SK-N-SH treated with all-trans-retinoic acid at 6 μM for 48 hours (cell line): ENCODE data around the gene TOMM20L.

Experiments used
- ARNTL ChIP-seq: fragments of 450-650 bp; formaldehyde crosslinking; IDR thresholded peaks from 2 replicates; pipeline ENCODE4 v1.5.0; 2020; ENCODE audit warnings: low read depth, mild to moderate bottlenecking, moderate library complexity, borderline replicate concordance
- CREB5 ChIP-seq: fragments of 250-450 bp; sonication (Bioruptor Pico); IDR thresholded peaks from 2 replicates; pipeline ENCODE4 v1.5.1; 2020; ENCODE audit warnings: low read depth, mild to moderate bottlenecking, moderate library complexity
- ESRRG ChIP-seq: fragments of 250-450 bp; sonication (Bioruptor Pico); IDR thresholded peaks from 2 replicates; pipeline ENCODE4 v1.6.1; 2021; ENCODE audit warnings: mild to moderate bottlenecking
- OSR1 ChIP-seq: fragments of 250-450 bp; sonication (Bioruptor Pico); IDR thresholded peaks from 2 replicates; pipeline ENCODE4 v1.8.0; 2022; ENCODE audit warnings: moderate library complexity, mild to moderate bottlenecking, inconsistent platforms
- PATZ1 ChIP-seq: fragments of 250-450 bp; sonication (Bioruptor Pico); IDR thresholded peaks from 2 replicates; pipeline ENCODE4 v1.8.0; 2020; ENCODE audit warnings: mild to moderate bottlenecking, moderate library complexity, borderline replicate concordance
- POU6F1 ChIP-seq: fragments of 250-450 bp; sonication (Bioruptor Pico); IDR thresholded peaks from 2 replicates; pipeline ENCODE4 v1.8.0; 2021; ENCODE audit warnings: low read depth, mild to moderate bottlenecking, moderate library complexity, borderline replicate concordance
- PPARA ChIP-seq: fragments of 250-450 bp; sonication (Bioruptor Pico); IDR thresholded peaks from 2 replicates; pipeline ENCODE4 v1.5.0; 2020; ENCODE audit warnings: mild to moderate bottlenecking, borderline replicate concordance
- SNAI2 ChIP-seq: fragments of 250-450 bp; sonication (Bioruptor Pico); IDR thresholded peaks from 2 replicates; pipeline ENCODE4 v1.5.0; 2020; ENCODE audit warnings: mild to moderate bottlenecking, moderate library complexity
- ZFP3 ChIP-seq: fragments of 250-450 bp; sonication (Bioruptor Pico); IDR thresholded peaks from 2 replicates; pipeline ENCODE4 v1.5.0; 2020; ENCODE audit warnings: mild to moderate bottlenecking, moderate library complexity
- ZFP30 ChIP-seq: fragments of 450-650 bp; formaldehyde crosslinking; IDR thresholded peaks from 2 replicates; pipeline ENCODE4 v1.5.0; 2022; ENCODE audit warnings: mild to moderate bottlenecking, moderate library complexity
- ZNF565 ChIP-seq: fragments of 450-650 bp; formaldehyde crosslinking; conservative IDR thresholded peaks from 2 replicates; pipeline ENCODE4 v1.5.0; 2020; ENCODE audit warnings: low read depth, mild to moderate bottlenecking, moderate library complexity
- ZNF8 ChIP-seq: fragments of 450-650 bp; formaldehyde crosslinking; IDR thresholded peaks from 2 replicates; pipeline ENCODE4 v1.5.0; 2020; ENCODE audit warnings: mild to moderate bottlenecking, moderate library complexity

- TF ChIP-seq ZNF565 (CRISPR knock-in tag) (no peak), ESRRG (CRISPR knock-in tag) (no peak), SNAI2 (CRISPR knock-in tag) (no peak), ZFP3 (no peak), ARNTL (CRISPR knock-in tag) (no peak), POU6F1 (CRISPR knock-in tag) (no peak), PATZ1 (CRISPR knock-in tag) (no peak), CREB5 (CRISPR knock-in tag) (no peak), OSR1 (CRISPR knock-in tag) (no peak), PPARA (CRISPR knock-in tag) (no peak), ZNF8 (CRISPR knock-in tag) (no peak), ZFP30 (CRISPR knock-in tag) (no peak)
These were observed 39.5 kb upstream of the TOMM20L start for GRCh38 chr14:58356268-58356667.
